HepG2 (cell line): Measurements from ENCODE around the gene PPIG. TPM values are rescaled to one million over a fixed set of nuclear protein-coding genes. Genes with fewer than 3 reads are reported as not detected.

Source experiments
- AGO1 ChIP-seq: fragments of 200-400 bp; formaldehyde crosslinking; IDR thresholded peaks from 2 replicates; pipeline ENCODE4 v1.6.1; 2017; ENCODE audit warnings: mild to moderate bottlenecking, low read depth, low read length, moderate library complexity; ENCODE audit not compliant: poor library complexity, severe bottlenecking
- HNRNPL ChIP-seq: fragments of 200-400 bp; formaldehyde crosslinking; IDR thresholded peaks from 2 replicates; pipeline ENCODE4 v1.6.1; 2017; ENCODE audit warnings: mild to moderate bottlenecking, low read depth, low read length
- KAT7 ChIP-seq: IDR thresholded peaks from 2 replicates; pipeline ENCODE4 v1.6.1; 2018; ENCODE audit warnings: borderline replicate concordance, missing compliant biosample characterization
- MAF1 ChIP-seq: sonication (generic); formaldehyde crosslinking; IDR thresholded peaks from 2 replicates; pipeline ENCODE4 v1.5.0; 2020; ENCODE audit warnings: missing genetic modification reagents, borderline replicate concordance
- MZF1 ChIP-seq: sonication (generic); formaldehyde crosslinking; IDR thresholded peaks from 2 replicates; pipeline ENCODE4 v1.8.1; 2023; ENCODE audit warnings: mild to moderate bottlenecking, missing genetic modification reagents, borderline replicate concordance
- PAF1 ChIP-seq: IDR thresholded peaks from 2 replicates; pipeline ENCODE4 v1.6.1; 2016; ENCODE audit warnings: missing genetic modification reagents, missing compliant biosample characterization
- POLR2AphosphoS2 ChIP-seq: IDR thresholded peaks from 2 replicates; pipeline ENCODE4 v1.6.1; 2011; ENCODE audit warnings: low read depth, low read length, improper control_type of control experiment
- TBP ChIP-seq: sonication (generic); formaldehyde crosslinking; IDR thresholded peaks from 2 replicates; pipeline ENCODE4 v1.5.0; 2020; ENCODE audit warnings: missing genetic modification reagents
- U2AF1 ChIP-seq: fragments of 200-400 bp; formaldehyde crosslinking; optimal IDR thresholded peaks from 2 replicates; pipeline ENCODE3; 2017; ENCODE audit warnings: mild to moderate bottlenecking, low read depth, low read length
- ZNF333 ChIP-seq: sonication (generic); formaldehyde crosslinking; IDR thresholded peaks from 2 replicates; pipeline ENCODE4 v1.4.0; 2020; ENCODE audit warnings: mild to moderate bottlenecking, missing genetic modification reagents, borderline replicate concordance
- ZNF550 ChIP-seq: sonication (generic); formaldehyde crosslinking; IDR thresholded peaks from 2 replicates; pipeline ENCODE4 v1.4.0; 2020; ENCODE audit warnings: mild to moderate bottlenecking, missing genetic modification reagents, borderline replicate concordance
- ZNF556 ChIP-seq: sonication (generic); formaldehyde crosslinking; IDR thresholded peaks from 2 replicates; pipeline ENCODE4 v1.4.0; 2020; ENCODE audit warnings: mild to moderate bottlenecking, missing genetic modification reagents, borderline replicate concordance
- ZNF792 ChIP-seq: IDR thresholded peaks from 2 replicates; pipeline ENCODE4 v1.6.1; 2016
- polyA plus RNA-seq, 8 experiments: library from polyadenylated mRNA; depleted of rRNA in 3 of 8; stranded (reverse) in 7 of 8; unstranded in 1 of 8; fragments of >200 nt; fragmentation: Illumina TruSeq in 4 of 8; extraction: Trizol in 4 of 8; gene quantifications; 2 replicates each; pipeline versions ENCODE4 v1.2.1 to v1.2.3, GENCODE V29; 2011 to 2016; ENCODE audit warnings: low read depth in 4 of 8, missing spikeins in 1 of 8, mixed read lengths in 1 of 8; ENCODE audit not compliant: insufficient read depth in 1 of 8
- total RNA-seq, 5 experiments: library from RNA; depleted of rRNA; stranded (reverse); fragments of >200 nt; fragmentation: Illumina TruSeq; extraction: Trizol; gene quantifications; 2 replicates each; pipeline ENCODE4 v1.2.3, GENCODE V29; 2016; ENCODE audit warnings: low read depth in 1 of 5
- TF ChIP-seq, protein P1 (sequence below), 2 experiments: sonication (generic) in 1 of 2; formaldehyde crosslinking in 1 of 2; IDR thresholded peaks; 2 replicates each; pipeline versions ENCODE4 v1.6.1 to v1.9.0; 2014 to 2022; ENCODE audit warnings: antibody characterized with exemption in 1 of 2, borderline replicate concordance in 1 of 2, inconsistent platforms in 1 of 2, low read depth in 1 of 2, missing genetic modification reagents in 1 of 2
- TF ChIP-seq, protein P2 (sequence below): sonication (generic); formaldehyde crosslinking; IDR thresholded peaks from 2 replicates; pipeline ENCODE4 v1.4.0; 2020; ENCODE audit warnings: missing genetic modification reagents
- TF ChIP-seq, protein P3 (sequence below): sonication (generic); formaldehyde crosslinking; IDR thresholded peaks from 2 replicates; pipeline ENCODE4 v1.4.0; 2020; ENCODE audit warnings: missing genetic modification reagents, borderline replicate concordance
- TF ChIP-seq, protein P4 (sequence below): sonication (generic); formaldehyde crosslinking; IDR thresholded peaks from 2 replicates; pipeline ENCODE4 v1.8.1; 2023; ENCODE audit warnings: mild to moderate bottlenecking, missing genetic modification reagents

PPIG gene
- total and polyA plus RNA-seq, 2 of the 13 experiments (the other 11 are each of a cell fraction or from before 2014, with no cell fraction given) = 31.3 to 81.0 TPM

DNA sequence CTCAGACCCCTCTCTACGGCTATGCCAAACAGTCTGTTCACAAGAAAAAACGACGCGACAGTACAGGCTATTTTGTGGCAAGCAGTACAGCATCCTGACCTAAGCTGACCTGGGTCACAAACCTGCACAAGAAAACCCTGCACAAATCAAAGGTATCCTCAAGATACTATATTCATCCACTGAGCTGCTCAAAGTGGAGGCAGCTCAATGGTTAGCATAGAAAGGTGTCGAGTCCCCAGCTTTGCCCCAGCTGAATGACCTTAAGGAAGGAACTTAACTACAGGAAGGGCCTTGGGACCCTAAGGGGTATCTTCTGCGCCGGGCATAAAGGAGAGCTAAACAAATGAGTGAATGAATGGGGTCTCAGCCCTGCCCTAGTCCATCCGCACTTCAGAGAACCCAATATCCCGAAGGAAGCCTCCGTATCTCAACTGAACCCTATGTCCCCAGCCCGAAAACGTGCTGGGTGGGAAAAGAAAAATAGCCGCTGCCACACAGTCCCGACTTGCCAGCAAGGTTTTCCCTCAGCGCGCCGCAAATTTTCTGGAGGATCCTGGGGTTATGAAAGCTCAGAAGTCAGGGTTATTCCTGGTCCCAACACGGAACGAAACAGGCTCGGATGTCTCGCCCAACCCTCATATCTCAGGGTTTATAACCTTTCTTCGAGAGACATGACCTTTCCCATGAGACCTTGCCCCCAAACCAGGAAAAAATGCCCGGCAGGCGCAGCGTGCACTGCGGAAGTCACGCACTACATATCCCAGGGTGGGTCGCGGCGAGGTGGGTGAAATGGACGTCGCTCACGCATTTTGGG, 10.8 kb upstream of the PPIG start, which contains the start of gene FASTKD1 (continued):
- TF ChIP-seq, protein P1, sequence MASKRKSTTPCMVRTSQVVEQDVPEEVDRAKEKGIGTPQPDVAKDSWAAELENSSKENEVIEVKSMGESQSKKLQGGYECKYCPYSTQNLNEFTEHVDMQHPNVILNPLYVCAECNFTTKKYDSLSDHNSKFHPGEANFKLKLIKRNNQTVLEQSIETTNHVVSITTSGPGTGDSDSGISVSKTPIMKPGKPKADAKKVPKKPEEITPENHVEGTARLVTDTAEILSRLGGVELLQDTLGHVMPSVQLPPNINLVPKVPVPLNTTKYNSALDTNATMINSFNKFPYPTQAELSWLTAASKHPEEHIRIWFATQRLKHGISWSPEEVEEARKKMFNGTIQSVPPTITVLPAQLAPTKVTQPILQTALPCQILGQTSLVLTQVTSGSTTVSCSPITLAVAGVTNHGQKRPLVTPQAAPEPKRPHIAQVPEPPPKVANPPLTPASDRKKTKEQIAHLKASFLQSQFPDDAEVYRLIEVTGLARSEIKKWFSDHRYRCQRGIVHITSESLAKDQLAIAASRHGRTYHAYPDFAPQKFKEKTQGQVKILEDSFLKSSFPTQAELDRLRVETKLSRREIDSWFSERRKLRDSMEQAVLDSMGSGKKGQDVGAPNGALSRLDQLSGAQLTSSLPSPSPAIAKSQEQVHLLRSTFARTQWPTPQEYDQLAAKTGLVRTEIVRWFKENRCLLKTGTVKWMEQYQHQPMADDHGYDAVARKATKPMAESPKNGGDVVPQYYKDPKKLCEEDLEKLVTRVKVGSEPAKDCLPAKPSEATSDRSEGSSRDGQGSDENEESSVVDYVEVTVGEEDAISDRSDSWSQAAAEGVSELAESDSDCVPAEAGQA (IDR thresholded peaks at IDR 0.05; ENCODE audit: low read depth) = peak; percentile 89
- TF ChIP-seq, protein P1 (CRISPR knock-in tag; IDR thresholded peaks at IDR 0.05; ENCODE audit: borderline replicate concordance) = peak; percentile 29; the same call in 1 of the 2 replicates
- TF ChIP-seq, protein P2, sequence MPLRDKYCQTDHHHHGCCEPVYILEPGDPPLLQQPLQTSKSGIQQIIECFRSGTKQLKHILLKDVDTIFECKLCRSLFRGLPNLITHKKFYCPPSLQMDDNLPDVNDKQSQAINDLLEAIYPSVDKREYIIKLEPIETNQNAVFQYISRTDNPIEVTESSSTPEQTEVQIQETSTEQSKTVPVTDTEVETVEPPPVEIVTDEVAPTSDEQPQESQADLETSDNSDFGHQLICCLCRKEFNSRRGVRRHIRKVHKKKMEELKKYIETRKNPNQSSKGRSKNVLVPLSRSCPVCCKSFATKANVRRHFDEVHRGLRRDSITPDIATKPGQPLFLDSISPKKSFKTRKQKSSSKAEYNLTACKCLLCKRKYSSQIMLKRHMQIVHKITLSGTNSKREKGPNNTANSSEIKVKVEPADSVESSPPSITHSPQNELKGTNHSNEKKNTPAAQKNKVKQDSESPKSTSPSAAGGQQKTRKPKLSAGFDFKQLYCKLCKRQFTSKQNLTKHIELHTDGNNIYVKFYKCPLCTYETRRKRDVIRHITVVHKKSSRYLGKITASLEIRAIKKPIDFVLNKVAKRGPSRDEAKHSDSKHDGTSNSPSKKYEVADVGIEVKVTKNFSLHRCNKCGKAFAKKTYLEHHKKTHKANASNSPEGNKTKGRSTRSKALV (CRISPR knock-in tag) = peak; percentile 74; the same call in 1 of the 2 replicates
- TF ChIP-seq MAF1 = no peak
- TF ChIP-seq U2AF1 = peak; percentile 75
- no peak for TF ChIP-seq ZNF333
- TF ChIP-seq MZF1 (CRISPR knock-in tag) = no peak
- TF ChIP-seq, protein P3, sequence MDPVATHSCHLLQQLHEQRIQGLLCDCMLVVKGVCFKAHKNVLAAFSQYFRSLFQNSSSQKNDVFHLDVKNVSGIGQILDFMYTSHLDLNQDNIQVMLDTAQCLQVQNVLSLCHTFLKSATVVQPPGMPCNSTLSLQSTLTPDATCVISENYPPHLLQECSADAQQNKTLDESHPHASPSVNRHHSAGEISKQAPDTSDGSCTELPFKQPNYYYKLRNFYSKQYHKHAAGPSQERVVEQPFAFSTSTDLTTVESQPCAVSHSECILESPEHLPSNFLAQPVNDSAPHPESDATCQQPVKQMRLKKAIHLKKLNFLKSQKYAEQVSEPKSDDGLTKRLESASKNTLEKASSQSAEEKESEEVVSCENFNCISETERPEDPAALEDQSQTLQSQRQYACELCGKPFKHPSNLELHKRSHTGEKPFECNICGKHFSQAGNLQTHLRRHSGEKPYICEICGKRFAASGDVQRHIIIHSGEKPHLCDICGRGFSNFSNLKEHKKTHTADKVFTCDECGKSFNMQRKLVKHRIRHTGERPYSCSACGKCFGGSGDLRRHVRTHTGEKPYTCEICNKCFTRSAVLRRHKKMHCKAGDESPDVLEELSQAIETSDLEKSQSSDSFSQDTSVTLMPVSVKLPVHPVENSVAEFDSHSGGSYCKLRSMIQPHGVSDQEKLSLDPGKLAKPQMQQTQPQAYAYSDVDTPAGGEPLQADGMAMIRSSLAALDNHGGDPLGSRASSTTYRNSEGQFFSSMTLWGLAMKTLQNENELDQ (CRISPR knock-in tag) = peak; percentile 31; the same call in 1 of the 2 replicates
- peak; percentile 63; the same call in 1 of the 2 replicates for TF ChIP-seq ZNF556 (CRISPR knock-in tag)
- TF ChIP-seq TBP (CRISPR knock-in tag) = peak; percentile 96; the same call in 1 of the 2 replicates
- no peak for TF ChIP-seq HNRNPL
- TF ChIP-seq ZNF792 (CRISPR knock-in tag) = peak; percentile 97
- no peak for TF ChIP-seq PAF1
- peak; percentile 92 for TF ChIP-seq KAT7 (CRISPR knock-in tag)
- TF ChIP-seq, protein P4, sequence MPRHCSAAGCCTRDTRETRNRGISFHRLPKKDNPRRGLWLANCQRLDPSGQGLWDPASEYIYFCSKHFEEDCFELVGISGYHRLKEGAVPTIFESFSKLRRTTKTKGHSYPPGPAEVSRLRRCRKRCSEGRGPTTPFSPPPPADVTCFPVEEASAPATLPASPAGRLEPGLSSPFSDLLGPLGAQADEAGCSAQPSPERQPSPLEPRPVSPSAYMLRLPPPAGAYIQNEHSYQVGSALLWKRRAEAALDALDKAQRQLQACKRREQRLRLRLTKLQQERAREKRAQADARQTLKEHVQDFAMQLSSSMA (CRISPR knock-in tag) = peak; percentile 85; the same call in 1 of the 2 replicates
- TF ChIP-seq ZNF550 (CRISPR knock-in tag) = no peak
- TF ChIP-seq POLR2AphosphoS2 = no peak
- peak; percentile 41 for TF ChIP-seq AGO1
